ENCODE data around the gene SLC16A8. TPM values are rescaled to one million over a fixed set of nuclear protein-coding genes. Genes with fewer than 3 reads are reported as not detected.

Gene SLC16A8
- total RNA-seq, 4 donors from 2014 or later, result 0.29 to 0.65 (median 0.33) TPM; not detected in 1

GRCh38 chr22:38042488-38042790, 41.5 kb downstream of the SLC16A8 start:
- H3K27ac ChIP-seq (replicated peaks in 1 of 4), result peak overlapping the region in 2 of 4 donors; percentile 35 to 44
- no peak for DNase-seq (ENCODE audit: extremely low spot score)
- intact Hi-C loops (cut with DNase I), result no loop called here

GRCh38 chr22:38041760-38042487, 42.1 kb downstream of the SLC16A8 start:
- no peaks in the 10 kb centered on the region for H3K36me3 ChIP-seq
- TF ChIP-seq POLR2AphosphoS5 (IDR thresholded peaks at IDR 0.05) (no peak), EP300 (IDR thresholded peaks at IDR 0.05) (no peak), POLR2A (IDR thresholded peaks at IDR 0.05; ENCODE audit: low read depth) (no peak), CTCF (IDR thresholded peaks at IDR 0.05) (no peak)
- H3K9me3 ChIP-seq, result no peaks in the 10 kb centered on the region
- peaks cover 0 to 19% (median 9%) of the 10 kb centered on the region in 4 donors for H3K4me1 ChIP-seq
- no peaks in the 10 kb centered on the region for H3K27me3 ChIP-seq
- peak overlapping the region in 3 of 4 donors; percentile 22 to 44 (median 35) for H3K27ac ChIP-seq (replicated peaks in 1 of 4)
- H3K4me3 ChIP-seq, result no peak overlapping the region
- DNase-seq (ENCODE audit: extremely low spot score), result no peak
- intact Hi-C loops (cut with DNase I), result no loop called here
- 62% methylated on average over 3 of the region's 5 CpGs for WGBS

More at GRCh38 chr22:38042488-38042790, 41.5 kb downstream of the SLC16A8 start:
- Histone ChIP-seq H3K9me3 (no peaks in the 10 kb centered on the region), H3K36me3 (no peaks in the 10 kb centered on the region), H3K4me3 (no peak overlapping the region), H3K27me3 (no peaks in the 10 kb centered on the region), H3K4me1 (peaks cover 0 to 17% (median 9%) of the 10 kb centered on the region in 4 donors)
- no peak for TF ChIP-seq CTCF (IDR thresholded peaks at IDR 0.05)
- no peak for TF ChIP-seq POLR2AphosphoS5 (IDR thresholded peaks at IDR 0.05)
- TF ChIP-seq EP300 (IDR thresholded peaks at IDR 0.05), result no peak
- no peak for TF ChIP-seq POLR2A (IDR thresholded peaks at IDR 0.05; ENCODE audit: low read depth)
- WGBS, result 67% methylated on average over 1 of the region's 1 CpG

GRCh38 chr22:38040953-38041759, 42.8 kb downstream of the SLC16A8 start:
- H3K27ac ChIP-seq (replicated peaks in 1 of 4), result peak overlapping the region in 2 of 4 donors; percentile 62 to 80
- no peaks in the 10 kb centered on the region for H3K9me3 ChIP-seq
- H3K4me1 ChIP-seq, result peaks cover 0 to 26% (median 12%) of the 10 kb centered on the region in 4 donors
- TF ChIP-seq EP300 (IDR thresholded peaks at IDR 0.05), result no peak
- TF ChIP-seq POLR2AphosphoS5 (IDR thresholded peaks at IDR 0.05), result no peak
- no peak for TF ChIP-seq CTCF (IDR thresholded peaks at IDR 0.05)
- TF ChIP-seq POLR2A (IDR thresholded peaks at IDR 0.05; ENCODE audit: low read depth), result no peak
- no peaks in the 10 kb centered on the region for H3K27me3 ChIP-seq
- H3K4me3 ChIP-seq, result no peak overlapping the region
- DNase-seq (ENCODE audit: extremely low spot score), result no peak
- no peaks in the 10 kb centered on the region for H3K36me3 ChIP-seq
- intact Hi-C loops (cut with DNase I), result no loop called here
- 86% methylated on average over 20 of the region's 20 CpGs for WGBS

GRCh38 chr22:38038890-38039812, 44.8 kb downstream of the SLC16A8 start:
- H3K4me3 ChIP-seq, result peak overlapping the region in 3 of 4 donors; percentile 7 to 16 (median 16)

More at GRCh38 chr22:38038890-38039812, 44.8 kb downstream of the SLC16A8 start:
- intact Hi-C loops (cut with DNase I), result no loop called here
- Histone ChIP-seq H3K9me3 (no peaks in the 10 kb centered on the region), H3K36me3 (no peaks in the 10 kb centered on the region), H3K27me3 (no peaks in the 10 kb centered on the region), H3K4me1 (peaks cover 9 to 42% (median 24%) of the 10 kb centered on the region in 4 donors), H3K27ac (replicated peaks in 1 of 4) (peak overlapping the region; percentile 62 to 80 (median 72))
- no peak for DNase-seq (ENCODE audit: extremely low spot score)
- no peak for TF ChIP-seq EP300 (IDR thresholded peaks at IDR 0.05)
- no peak for TF ChIP-seq POLR2A (IDR thresholded peaks at IDR 0.05; ENCODE audit: low read depth)
- no peak for TF ChIP-seq POLR2AphosphoS5 (IDR thresholded peaks at IDR 0.05)
- TF ChIP-seq CTCF (IDR thresholded peaks at IDR 0.05), result no peak
- WGBS, result 70% methylated on average over 20 of the region's 46 CpGs

All from esophagus muscularis mucosa (tissue), 4 donors.